Transverse colon (tissue), 4 donors: ENCODE measurements around the gene PROSER1. TPM values are rescaled to one million over a fixed set of nuclear protein-coding genes. Genes with fewer than 3 reads are reported as not detected.
A peak's percentile ranks its signal among the peaks of the same experiment; 100 is the strongest.

Experiments
- DNase-seq: peaks from one replicate; pipeline ENCODE4 v3.0.0-alpha.2; 2019
- H3K27ac ChIP-seq, 4 donors: fragments of 200-600 bp; sonication (generic); 2 replicates each; pipeline ENCODE4 v1.5.1; 2016 to 2018; ENCODE audit warnings: inconsistent platforms in 4 of 4
- H3K27me3 ChIP-seq: fragments of 200-600 bp; sonication (generic); 2 replicates; pipeline ENCODE4 v1.5.1; 2017; ENCODE audit warnings: inconsistent platforms
- H3K36me3 ChIP-seq, 4 donors: fragments of 200-600 bp; sonication (generic); 2 replicates each; pipeline ENCODE4 v1.5.1; 2017 to 2019; ENCODE audit warnings: inconsistent platforms in 4 of 4
- H3K4me1 ChIP-seq, 4 donors: fragments of 200-600 bp; sonication (generic); 2 replicates each; pipeline ENCODE4 v1.5.1; 2017 to 2020; ENCODE audit warnings: inconsistent platforms in 4 of 4
- H3K4me3 ChIP-seq, 4 donors: fragments of 200-600 bp; sonication (generic); 1 replicate in 1 of 4; 2 replicates in 3 of 4; pipeline versions ENCODE4 v1.5.1 to v1.6.1; 2017 to 2019; ENCODE audit warnings: inconsistent platforms in 4 of 4
- H3K9me3 ChIP-seq, 2 donors: fragments of 200-600 bp; sonication (generic); 2 replicates each; pipeline ENCODE4 v1.5.1; 2017 to 2019; ENCODE audit warnings: inconsistent platforms in 2 of 2
- CTCF ChIP-seq, 5 experiments: fragments of 200-600 bp in 3 of 5; fragments of 450-650 bp in 2 of 5; sonication (generic) in 3 of 5; IDR thresholded peaks; 1 replicate in 2 of 5; 2 replicates in 3 of 5; pipeline ENCODE4 v1.5.1; 2016 to 2017; ENCODE audit warnings: antibody characterized with exemption in 5 of 5, inconsistent platforms in 3 of 5, mild to moderate bottlenecking in 2 of 5, moderate library complexity in 1 of 5
- EP300 ChIP-seq: sonication (generic); formaldehyde crosslinking; IDR thresholded peaks from one replicate; pipeline ENCODE4 v1.6.1; 2017; ENCODE audit warnings: antibody characterized with exemption, low read depth
- POLR2A ChIP-seq: fragments of 450-650 bp; IDR thresholded peaks from one replicate; pipeline ENCODE4 v1.6.1; 2016; ENCODE audit warnings: antibody characterized with exemption, mild to moderate bottlenecking, moderate library complexity
- POLR2AphosphoS5 ChIP-seq, 3 donors: sonication (generic); formaldehyde crosslinking; IDR thresholded peaks; one replicate each; pipeline ENCODE4 v1.6.1; 2016; ENCODE audit warnings: antibody characterized with exemption in 3 of 3
- WGBS, 2 donors: methylation state at CpG; one replicate each; pipeline ENCODE4 v1.1.5; 2018; ENCODE audit warnings: low coverage in 1 of 2; 5-methylcytosine and 5-hydroxymethylcytosine counted together
- in situ Hi-C, 4 donors: fragments of 200-750 bp; cut with MboI; loops; one replicate each; pipeline versions ENCODE4 v1.15.0 to v1.15.1; 2017; ENCODE audit warnings: low sequenced_read_pairs in 3 of 4, low pct_ligation_motif_present in 1 of 4, low pct_unique_long_range_greater_than_20kb in 1 of 4
- intact Hi-C: fragments of 100-400 bp; cut with DNase I; formaldehyde crosslinking; loops from one replicate; pipeline ENCODE4 v1.15.1; 2023; ENCODE audit warnings: low total_unique reads
- total RNA-seq, 4 donors: library from RNA; depleted of rRNA; stranded (reverse); fragments of >200 nt; gene quantifications; one replicate each; pipeline ENCODE4 v1.1.0, GENCODE V29; 2016

The PROSER1 gene
- total RNA-seq, 4 donors from 2014 or later = 18.5 to 174 (median 71.1) TPM

GRCh38 chr13:39051157-39051556 is 13.3 kb upstream of the PROSER1 start:
- no peak overlapping the region for H3K4me3 ChIP-seq
- peaks cover 0 to 6% of the 10 kb centered on the region in 2 donors for H3K9me3 ChIP-seq
- intact Hi-C loops (loop anchor here (10.0 kb wide), 1 partner anchor 564 kb away; no protein-coding TSS in a partner anchor), in situ Hi-C loops (no loop called here)
- no peak overlapping the region for H3K27ac ChIP-seq
- no peaks in the 10 kb centered on the region for H3K36me3 ChIP-seq
- DNase-seq = no peak
- no peaks in the 10 kb centered on the region for H3K4me1 ChIP-seq
- no peaks in the 10 kb centered on the region for H3K27me3 ChIP-seq
- TF ChIP-seq POLR2A (no peak), EP300 (no peak), CTCF (IDR thresholded peaks at IDR 0.05) (peak in 2 of 5 experiments; percentile 15 to 18)
- WGBS, 2 donors = 11 to 37% methylated on average over 1 of the region's 1 CpG

GRCh38 chr13:39049274-39049673 is 11.4 kb upstream of the PROSER1 start:
- Histone ChIP-seq H3K27me3 (no peaks in the 10 kb centered on the region), H3K9me3 (no peaks in the 10 kb centered on the region), H3K4me3 (no peak overlapping the region), H3K27ac (no peak overlapping the region), H3K36me3 (no peaks in the 10 kb centered on the region), H3K4me1 (no peaks in the 10 kb centered on the region)
- no peak for TF ChIP-seq POLR2A
- no peak for TF ChIP-seq CTCF (IDR thresholded peaks at IDR 0.05)
- in situ Hi-C loops (loop anchor here in 2 of 4 donors (10.0 to 25.0 kb wide), 2 partner anchors 563 to 566 kb away; partner anchors contain the start of gene LHFPL6 (in 1 of the 2)), intact Hi-C loops (loop anchor here (2.0 to 10.0 kb wide), 2 partner anchors 28 to 626 kb away; no protein-coding TSS in a partner anchor)
- 93 to 94% methylated on average over 3 of the region's 3 CpGs for WGBS, 2 donors
- no peak for DNase-seq

GRCh38 chr13:39048806-39049205 is 10.9 kb upstream of the PROSER1 start:
- H3K27me3 ChIP-seq = no peaks in the 10 kb centered on the region
- no peaks in the 10 kb centered on the region for H3K36me3 ChIP-seq
- H3K27ac ChIP-seq = no peak overlapping the region
- no peaks in the 10 kb centered on the region for H3K4me1 ChIP-seq
- DNase-seq = no peak
- TF ChIP-seq POLR2A = no peak
- no peak for TF ChIP-seq POLR2AphosphoS5 (IDR thresholded peaks at IDR 0.05)
- TF ChIP-seq CTCF (IDR thresholded peaks at IDR 0.05) = no peak
- TF ChIP-seq EP300 = no peak
- H3K4me3 ChIP-seq = no peak overlapping the region
- H3K9me3 ChIP-seq = no peaks in the 10 kb centered on the region
- intact Hi-C loops = loop anchor here (2.0 to 10.0 kb wide), 2 partner anchors 28 to 626 kb away; no protein-coding TSS in a partner anchor
- in situ Hi-C loops = loop anchor here in 2 of 4 donors (10.0 to 25.0 kb wide), 2 partner anchors 563 to 566 kb away; partner anchors contain the start of gene LHFPL6 (in 1 of the 2)

GRCh38 chr13:39047560-39047959 is 9.7 kb upstream of the PROSER1 start:
- H3K36me3 ChIP-seq = no peaks in the 10 kb centered on the region
- TF ChIP-seq POLR2A = no peak
- no peak for TF ChIP-seq EP300
- no peak for TF ChIP-seq POLR2AphosphoS5 (IDR thresholded peaks at IDR 0.05)
- TF ChIP-seq CTCF (IDR thresholded peaks at IDR 0.05) = no peak
- no peak overlapping the region for H3K4me3 ChIP-seq
- H3K27me3 ChIP-seq = no peaks in the 10 kb centered on the region
- whole genome bisulfite sequencing, 2 donors = 24 to 35% methylated on average over 2 of the region's 2 CpGs
- in situ Hi-C loops (loop anchor here in 2 of 4 donors (10.0 to 25.0 kb wide), 2 partner anchors 565 to 567 kb away; partner anchors contain the start of gene LHFPL6 (in 1 of the 2)), intact Hi-C loops (loop anchor here (10.0 kb wide), 1 partner anchor 627 kb away; no protein-coding TSS in a partner anchor)
- H3K9me3 ChIP-seq = no peaks in the 10 kb centered on the region
- no peak for DNase-seq
- no peak overlapping the region for H3K27ac ChIP-seq
- no peaks in the 10 kb centered on the region for H3K4me1 ChIP-seq
